Measurements from ENCODE around the gene MSI2. TPM values are rescaled to one million over a fixed set of nuclear protein-coding genes. Genes with fewer than 3 reads are reported as not detected.

Gene MSI2
- total and polyA plus RNA-seq, 2 donors (not counting 3 experiments of a cell fraction or from before 2014, with no cell fraction given): 20.9 to 59.3 TPM

DNA sequence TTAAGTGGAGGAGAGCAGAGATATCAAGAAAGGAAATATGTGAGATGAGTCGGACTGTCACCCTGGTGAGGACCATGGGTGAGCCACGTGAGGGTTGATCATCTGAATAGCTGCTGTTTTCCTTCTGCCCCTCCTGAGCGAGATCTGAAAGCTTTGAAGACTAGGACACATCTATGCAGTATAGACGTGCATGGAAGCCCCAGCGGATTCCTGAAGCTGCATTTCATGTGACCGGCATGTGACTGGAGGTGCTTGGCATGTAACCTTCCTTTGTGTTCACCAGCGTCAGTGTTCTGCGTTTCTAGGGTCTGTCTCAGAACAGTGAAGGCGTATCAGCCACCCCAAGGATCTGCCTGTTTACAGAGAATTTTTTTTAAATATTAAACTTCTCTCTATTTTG, 75.1 kb downstream of the MSI2 start:
- POLR2A ChIA-PET: no interaction called here
- FAIRE-seq (no peak), DNase-seq (ENCODE audit: low read depth, low spot score) (no peak)
- no peak overlapping the region for H3K4me2 ChIP-seq (ENCODE audit: insufficient read depth, low read length)
- peaks cover 2% of the 10 kb centered on the region for H4K20me1 ChIP-seq (replicated peaks; ENCODE audit: control insufficient read depth, extremely low read depth, insufficient read depth, low read length)
- no peaks in the 10 kb centered on the region for H3K9me1 ChIP-seq (replicated peaks; ENCODE audit: control insufficient read depth, extremely low read depth, insufficient read depth, low read length)
- H3K79me2 ChIP-seq (ENCODE audit: control insufficient read depth, insufficient read depth, low read length): no peaks in the 10 kb centered on the region
- BruUV-seq (replicated peaks): no TSS peak
- H3K27ac ChIP-seq (ENCODE audit: insufficient read depth, low read depth, low read length): no peak overlapping the region
- H2AFZ ChIP-seq (ENCODE audit: low read depth, low read length): no peak overlapping the region
- H3K9me3 ChIP-seq (replicated peaks; ENCODE audit: control insufficient read depth, insufficient read depth, low read length): no peaks in the 10 kb centered on the region
- no peaks in the 10 kb centered on the region for H3K4me1 ChIP-seq (ENCODE audit: control insufficient read depth, extremely low read depth, insufficient read depth, low read length)
- no peak overlapping the region for H3K9ac ChIP-seq (replicated peaks; ENCODE audit: extremely low read depth, insufficient read depth, low read length)
- dilution Hi-C loops (cut with MboI; ENCODE audit: extremely low pct_ligation_motif_present, low sequenced_read_pairs) (no loop called here), intact Hi-C loops (cut with micrococcal nuclease) (no loop called here)
- TF ChIP-seq JUN (IDR thresholded peaks at IDR 0.05; ENCODE audit: borderline replicate concordance, insufficient read depth, insufficient read length, low read depth): no peak
- no peak for TF ChIP-seq MYC (IDR thresholded peaks at IDR 0.05; ENCODE audit: low read depth, low read length)
- TF ChIP-seq, protein P1, sequence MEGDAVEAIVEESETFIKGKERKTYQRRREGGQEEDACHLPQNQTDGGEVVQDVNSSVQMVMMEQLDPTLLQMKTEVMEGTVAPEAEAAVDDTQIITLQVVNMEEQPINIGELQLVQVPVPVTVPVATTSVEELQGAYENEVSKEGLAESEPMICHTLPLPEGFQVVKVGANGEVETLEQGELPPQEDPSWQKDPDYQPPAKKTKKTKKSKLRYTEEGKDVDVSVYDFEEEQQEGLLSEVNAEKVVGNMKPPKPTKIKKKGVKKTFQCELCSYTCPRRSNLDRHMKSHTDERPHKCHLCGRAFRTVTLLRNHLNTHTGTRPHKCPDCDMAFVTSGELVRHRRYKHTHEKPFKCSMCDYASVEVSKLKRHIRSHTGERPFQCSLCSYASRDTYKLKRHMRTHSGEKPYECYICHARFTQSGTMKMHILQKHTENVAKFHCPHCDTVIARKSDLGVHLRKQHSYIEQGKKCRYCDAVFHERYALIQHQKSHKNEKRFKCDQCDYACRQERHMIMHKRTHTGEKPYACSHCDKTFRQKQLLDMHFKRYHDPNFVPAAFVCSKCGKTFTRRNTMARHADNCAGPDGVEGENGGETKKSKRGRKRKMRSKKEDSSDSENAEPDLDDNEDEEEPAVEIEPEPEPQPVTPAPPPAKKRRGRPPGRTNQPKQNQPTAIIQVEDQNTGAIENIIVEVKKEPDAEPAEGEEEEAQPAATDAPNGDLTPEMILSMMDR (IDR thresholded peaks at IDR 0.05; ENCODE audit: extremely low read depth in 1 of 2, insufficient read depth in 1 of 2, low read depth in 1 of 2, low read length in 2 of 2): no peak
- no peak for TF ChIP-seq FOS (IDR thresholded peaks at IDR 0.05; ENCODE audit: borderline replicate concordance, insufficient read depth, low read length)
- no peak for TF ChIP-seq POLR2A (IDR thresholded peaks at IDR 0.05; ENCODE audit: low read depth, low read length)
- TF ChIP-seq EZH2 (IDR thresholded peaks at IDR 0.05; ENCODE audit: borderline replicate concordance, low read depth, low read length, severe bottlenecking): no peak
- no peak for TF ChIP-seq GATA2 (IDR thresholded peaks at IDR 0.05; ENCODE audit: insufficient read depth, insufficient read length, low read depth, low read length)
- no peak for TF ChIP-seq POLR2AphosphoS5 (IDR thresholded peaks at IDR 0.05; ENCODE audit: insufficient read depth, low read depth, low read length)
- TF ChIP-seq, protein P2, sequence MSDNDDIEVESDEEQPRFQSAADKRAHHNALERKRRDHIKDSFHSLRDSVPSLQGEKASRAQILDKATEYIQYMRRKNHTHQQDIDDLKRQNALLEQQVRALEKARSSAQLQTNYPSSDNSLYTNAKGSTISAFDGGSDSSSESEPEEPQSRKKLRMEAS (IDR thresholded peaks at IDR 0.05; ENCODE audit: insufficient read depth, insufficient read length): no peak
- no peaks in the 10 kb centered on the region for H3K36me3 ChIP-seq (ENCODE audit: control insufficient read depth in 2 of 2, extremely low read depth in 1 of 2, insufficient read depth in 2 of 2, low read length in 2 of 2)
- no peak overlapping the region for H3K4me3 ChIP-seq (replicated peaks in 1 of 3; ENCODE audit: insufficient read depth in 1 of 3, low read depth in 1 of 3, low read length in 3 of 3)
- no peaks in the 10 kb centered on the region for H3K27me3 ChIP-seq (ENCODE audit: control insufficient read depth in 2 of 2, insufficient read depth in 2 of 2, low read length in 2 of 2)
- CTCF ChIA-PET: interaction anchor here (0.6 to 3.0 kb wide), 2 partner anchors 25 to 88 kb away, joined by 3 to 11 read pairs; no protein-coding TSS in a partner anchor

Data from endothelial cell of umbilical vein (primary cell).